ENCODE measurements around the gene PAPLN. TPM values are rescaled to one million over a fixed set of nuclear protein-coding genes. Genes with fewer than 3 reads are reported as not detected.
"Not testable (repeated sequence)": the region's sequence is repeated elsewhere in the genome, so short reads cannot be mapped to it uniquely, and the experiment has no call there.

PAPLN gene
- total RNA-seq, 5 donors from 2014 or later (not counting 1 experiment from before 2014, with no cell fraction given), result 0.14 to 1.0 (median 0.29) TPM; not detected in 1

GRCh38 chr14:73295198-73295796 lies 58.0 kb downstream of the PAPLN start:
- no peaks in the 10 kb centered on the region for H3K9me3 ChIP-seq
- ChIA-PET CTCF (interaction anchor here (0.5 to 2.5 kb wide), 27 partner anchors 8 to 925 kb away, joined by 3 to 83 read pairs (median 4); partner anchors contain the start of genes NUMB (in 1 of the 2) and RIOX1 (in 1 of the 2)), POLR2A (interaction anchor here in 1 of 2 donors (0.5 to 0.7 kb wide), 4 partner anchors 110 to 1861 kb away, joined by 3 read pairs; no protein-coding TSS in a partner anchor)
- H3K4me1 ChIP-seq (ENCODE audit: control insufficient read depth in 1 of 2, extremely low read depth in 1 of 2, insufficient read depth in 2 of 2, low read length in 2 of 2), result no peaks in the 10 kb centered on the region
- peaks cover 5 to 13% of the 10 kb centered on the region in 2 donors for H3K36me3 ChIP-seq (ENCODE audit: control insufficient read depth in 2 of 2, extremely low read depth in 1 of 2, insufficient read depth in 1 of 2, low read length in 1 of 2)
- H3K27me3 ChIP-seq (replicated peaks in 1 of 2; ENCODE audit: control insufficient read depth in 2 of 2, extremely low read depth in 1 of 2, insufficient read depth in 2 of 2, low read length in 1 of 2), result no peaks in the 10 kb centered on the region
- H3K9me3 Mint-ChIP-seq, result no peaks in the 10 kb centered on the region
- H3K4me1 Mint-ChIP-seq, result peaks cover 0 to 3% (median 2%) of the 10 kb centered on the region in 3 donors
- peak in 1 of 4 experiments; percentile 30 for ATAC-seq (replicated peaks in 1 of 4)
- no peak overlapping the region for H3K27ac ChIP-seq (ENCODE audit: low read length)
- H3K4me3 Mint-ChIP-seq, result no peak overlapping the region
- no peak overlapping the region for H3K27ac Mint-ChIP-seq
- peaks cover 25% of the 10 kb centered on the region for H3K36me3 Mint-ChIP-seq
- no peak overlapping the region for H3K4me3 ChIP-seq (ENCODE audit: control insufficient read depth in 1 of 2, extremely low read depth in 1 of 2, low read length in 1 of 2)
- no CpG with 5 or more reads among the region's 1 CpG for WGBS (ENCODE audit: insufficient coverage)
- no peaks in the 10 kb centered on the region for H3K27me3 Mint-ChIP-seq
- peak in 6 of 35 experiments; percentile 5 to 63 (median 12) for DNase-seq

GRCh38 chr14:73305499-73305898 lies 68.2 kb downstream of the PAPLN start:
- no peak overlapping the region for H3K27ac ChIP-seq (ENCODE audit: low read length)
- DNase-seq (no peak), ATAC-seq (replicated peaks in 1 of 4) (no peak)
- ChIA-PET POLR2A (no interaction called here), CTCF (interaction anchor here in 1 of 2 donors (0.6 kb wide), 1 partner anchor 561 kb away, joined by 3 read pairs; no protein-coding TSS in a partner anchor)
- Mint-ChIP-seq H3K4me3 (no peak overlapping the region), H3K4me1 (peaks cover 2 to 16% (median 13%) of the 10 kb centered on the region in 3 donors), H3K36me3 (peaks cover 19% of the 10 kb centered on the region), H3K9me3 (no peaks in the 10 kb centered on the region), H3K27ac (no peak overlapping the region), H3K27me3 (no peaks in the 10 kb centered on the region)
- H3K4me3 ChIP-seq (ENCODE audit: control insufficient read depth in 1 of 2, extremely low read depth in 1 of 2, low read length in 1 of 2), result no peak overlapping the region
- no peaks in the 10 kb centered on the region for H3K27me3 ChIP-seq (replicated peaks in 1 of 2; ENCODE audit: control insufficient read depth in 2 of 2, extremely low read depth in 1 of 2, insufficient read depth in 2 of 2, low read length in 1 of 2)
- WGBS (ENCODE audit: insufficient coverage), result no CpG with 5 or more reads among the region's 3 CpGs
- peaks cover 0 to 3% of the 10 kb centered on the region in 2 donors for H3K36me3 ChIP-seq (ENCODE audit: control insufficient read depth in 2 of 2, extremely low read depth in 1 of 2, insufficient read depth in 1 of 2, low read length in 1 of 2)
- H3K4me1 ChIP-seq (ENCODE audit: control insufficient read depth in 1 of 2, extremely low read depth in 1 of 2, insufficient read depth in 2 of 2, low read length in 2 of 2), result no peaks in the 10 kb centered on the region
- no peaks in the 10 kb centered on the region for H3K9me3 ChIP-seq

GRCh38 chr14:73307261-73307660 lies 70.0 kb downstream of the PAPLN start:
- ChIA-PET CTCF (interaction anchor here (0.5 to 0.6 kb wide), 3 partner anchors 115 to 202 kb away, joined by 3 to 5 read pairs (median 4); no protein-coding TSS in a partner anchor), POLR2A (interaction anchor here in 1 of 2 donors (0.6 kb wide), 1 partner anchor 9 kb away, joined by 3 read pairs; no protein-coding TSS in a partner anchor)
- ATAC-seq (replicated peaks in 1 of 4) (no peak), DNase-seq (no peak)
- Mint-ChIP-seq H3K4me1 (peaks cover 9 to 25% (median 13%) of the 10 kb centered on the region in 3 donors), H3K36me3 (peaks cover 19% of the 10 kb centered on the region), H3K27ac (peak overlapping the region in 1 of 2 donors; percentile 29), H3K4me3 (no peak overlapping the region), H3K9me3 (no peaks in the 10 kb centered on the region), H3K27me3 (no peaks in the 10 kb centered on the region)
- Histone ChIP-seq H3K36me3 (ENCODE audit: control insufficient read depth in 2 of 2, extremely low read depth in 1 of 2, insufficient read depth in 1 of 2, low read length in 1 of 2) (peaks cover 0 to 3% of the 10 kb centered on the region in 2 donors), H3K4me3 (ENCODE audit: control insufficient read depth in 1 of 2, extremely low read depth in 1 of 2, low read length in 1 of 2) (no peak overlapping the region), H3K4me1 (ENCODE audit: control insufficient read depth in 1 of 2, extremely low read depth in 1 of 2, insufficient read depth in 2 of 2, low read length in 2 of 2) (no peaks in the 10 kb centered on the region), H3K27ac (ENCODE audit: low read length) (no peak overlapping the region), H3K9me3 (no peaks in the 10 kb centered on the region), H3K27me3 (replicated peaks in 1 of 2; ENCODE audit: control insufficient read depth in 2 of 2, extremely low read depth in 1 of 2, insufficient read depth in 2 of 2, low read length in 1 of 2) (no peaks in the 10 kb centered on the region)
- 95% methylated on average over 3 of the region's 3 CpGs for WGBS (ENCODE audit: insufficient coverage)

GRCh38 chr14:73309207-73309606 lies 71.9 kb downstream of the PAPLN start:
- H3K27ac ChIP-seq (ENCODE audit: low read length); H3K9me3 Mint-ChIP-seq; H3K27ac Mint-ChIP-seq; H3K36me3 ChIP-seq (ENCODE audit: control insufficient read depth in 2 of 2, extremely low read depth in 1 of 2, insufficient read depth in 1 of 2, low read length in 1 of 2); H3K9me3 ChIP-seq; DNase-seq; POLR2A ChIA-PET; H3K27me3 Mint-ChIP-seq; H3K27me3 ChIP-seq (replicated peaks in 1 of 2; ENCODE audit: control insufficient read depth in 2 of 2, extremely low read depth in 1 of 2, insufficient read depth in 2 of 2, low read length in 1 of 2); H3K4me1 ChIP-seq (ENCODE audit: control insufficient read depth in 1 of 2, extremely low read depth in 1 of 2, insufficient read depth in 2 of 2, low read length in 2 of 2); H3K4me3 Mint-ChIP-seq; CTCF ChIA-PET; H3K4me3 ChIP-seq (ENCODE audit: control insufficient read depth in 1 of 2, extremely low read depth in 1 of 2, low read length in 1 of 2); ATAC-seq (replicated peaks in 1 of 4): not testable (repeated sequence)
- H3K36me3 Mint-ChIP-seq, result peaks cover 19% of the 10 kb centered on the region
- peaks cover 9 to 24% (median 13%) of the 10 kb centered on the region in 3 donors for H3K4me1 Mint-ChIP-seq
- no CpG with 5 or more reads among the region's 1 CpG for WGBS (ENCODE audit: insufficient coverage)

GRCh38 chr14:73311708-73312030 lies 74.4 kb downstream of the PAPLN start:
- no CpG with 5 or more reads among the region's 2 CpGs for WGBS (ENCODE audit: insufficient coverage)
- H3K9me3 ChIP-seq, result no peaks in the 10 kb centered on the region
- H3K36me3 ChIP-seq (ENCODE audit: control insufficient read depth in 2 of 2, extremely low read depth in 1 of 2, insufficient read depth in 1 of 2, low read length in 1 of 2), result peaks cover 3% of the 10 kb centered on the region in 2 donors
- POLR2A ChIA-PET, result no interaction called here
- no peaks in the 10 kb centered on the region for H3K4me1 ChIP-seq (ENCODE audit: control insufficient read depth in 1 of 2, extremely low read depth in 1 of 2, insufficient read depth in 2 of 2, low read length in 2 of 2)
- Mint-ChIP-seq H3K4me1 (peaks cover 11 to 17% (median 13%) of the 10 kb centered on the region in 3 donors), H3K36me3 (peaks cover 22% of the 10 kb centered on the region), H3K27ac (no peak overlapping the region), H3K4me3 (no peak overlapping the region), H3K27me3 (no peaks in the 10 kb centered on the region), H3K9me3 (no peaks in the 10 kb centered on the region)
- no peak overlapping the region for H3K4me3 ChIP-seq (ENCODE audit: control insufficient read depth in 1 of 2, extremely low read depth in 1 of 2, low read length in 1 of 2)
- CTCF ChIA-PET, result interaction anchor here in 1 of 2 donors (1.4 kb wide), 1 partner anchor 16 kb away, joined by 3 read pairs; no protein-coding TSS in a partner anchor
- no peak for DNase-seq
- ATAC-seq (replicated peaks in 1 of 4), result no peak
- H3K27ac ChIP-seq (ENCODE audit: low read length), result no peak overlapping the region
- H3K27me3 ChIP-seq (replicated peaks in 1 of 2; ENCODE audit: control insufficient read depth in 2 of 2, extremely low read depth in 1 of 2, insufficient read depth in 2 of 2, low read length in 1 of 2), result no peaks in the 10 kb centered on the region

GRCh38 chr14:73312687-73313086 lies 75.4 kb downstream of the PAPLN start:
- ChIA-PET POLR2A (no interaction called here), CTCF (no interaction called here)
- H3K9me3 ChIP-seq, result no peaks in the 10 kb centered on the region
- H3K36me3 Mint-ChIP-seq, result peaks cover 18% of the 10 kb centered on the region
- DNase-seq, result no peak
- H3K27me3 Mint-ChIP-seq, result no peaks in the 10 kb centered on the region
- no peak for ATAC-seq (replicated peaks in 1 of 4)
- H3K4me1 Mint-ChIP-seq, result peaks cover 6 to 14% (median 11%) of the 10 kb centered on the region in 3 donors
- H3K4me1 ChIP-seq (ENCODE audit: control insufficient read depth in 1 of 2, extremely low read depth in 1 of 2, insufficient read depth in 2 of 2, low read length in 2 of 2), result no peaks in the 10 kb centered on the region
- no peaks in the 10 kb centered on the region for H3K9me3 Mint-ChIP-seq
- H3K4me3 Mint-ChIP-seq, result no peak overlapping the region
- peaks cover 3% of the 10 kb centered on the region in 2 donors for H3K36me3 ChIP-seq (ENCODE audit: control insufficient read depth in 2 of 2, extremely low read depth in 1 of 2, insufficient read depth in 1 of 2, low read length in 1 of 2)
- no peak overlapping the region for H3K4me3 ChIP-seq (ENCODE audit: control insufficient read depth in 1 of 2, extremely low read depth in 1 of 2, low read length in 1 of 2)
- no peak overlapping the region for H3K27ac ChIP-seq (ENCODE audit: low read length)
- no peaks in the 10 kb centered on the region for H3K27me3 ChIP-seq (replicated peaks in 1 of 2; ENCODE audit: control insufficient read depth in 2 of 2, extremely low read depth in 1 of 2, insufficient read depth in 2 of 2, low read length in 1 of 2)
- WGBS (ENCODE audit: insufficient coverage), result no CpG with 5 or more reads among the region's 3 CpGs
- H3K27ac Mint-ChIP-seq, result no peak overlapping the region

Data from T-cell (primary cell).